GM12878 (cell line): Measurements from ENCODE around the gene ZNF771. TPM values are rescaled to one million over a fixed set of nuclear protein-coding genes. Genes with fewer than 3 reads are reported as not detected.

Experiments used
- CBX3 ChIP-seq: fragments of 200-600 bp; sonication (generic); IDR thresholded peaks from 2 replicates; pipeline ENCODE4 v1.6.1; 2016; ENCODE audit warnings: low read depth, borderline replicate concordance
- ESRRA ChIP-seq: IDR thresholded peaks from 2 replicates; pipeline ENCODE4 v1.6.1; 2012; ENCODE audit warnings: mild to moderate bottlenecking, low read length, improper control_type of control experiment
- MXI1 ChIP-seq: fragments of 150-350 bp; IDR thresholded peaks from 2 replicates; pipeline ENCODE4 v1.6.1; 2011; ENCODE audit warnings: low read depth, mild to moderate bottlenecking, inconsistent platforms, low read length, improper control_type of control experiment
- NFIC ChIP-seq: IDR thresholded peaks from 2 replicates; pipeline ENCODE4 v1.6.1; 2012; ENCODE audit warnings: low read depth, mild to moderate bottlenecking, inconsistent platforms, low read length, moderate library complexity
- NKRF ChIP-seq: fragments of 450-650 bp; conservative IDR thresholded peaks from 2 replicates; pipeline ENCODE4 v1.6.1; 2017; ENCODE audit warnings: mild to moderate bottlenecking, moderate library complexity
- NR2C1 ChIP-seq: fragments of 450-650 bp; IDR thresholded peaks from 2 replicates; pipeline ENCODE4 v1.6.1; 2017; ENCODE audit warnings: antibody characterized with exemption, mild to moderate bottlenecking, moderate library complexity
- NR2C2 ChIP-seq: IDR thresholded peaks from 2 replicates; pipeline ENCODE4 v1.6.1; 2011; ENCODE audit warnings: borderline replicate concordance, low read depth; ENCODE audit not compliant: control insufficient read depth, insufficient read length
- NRF1 ChIP-seq: conservative IDR thresholded peaks from 2 replicates; pipeline ENCODE4 v1.6.1; 2011; ENCODE audit warnings: mild to moderate bottlenecking, low read depth, low read length, improper control_type of control experiment
- PKNOX1 ChIP-seq: fragments of 450-650 bp; IDR thresholded peaks from 2 replicates; pipeline ENCODE4 v1.6.1; 2016; ENCODE audit warnings: mild to moderate bottlenecking
- PRDM15 ChIP-seq: fragments of 450-650 bp; formaldehyde crosslinking; IDR thresholded peaks from 2 replicates; pipeline ENCODE4 v1.4.0; 2020; ENCODE audit warnings: mild to moderate bottlenecking, moderate library complexity
- SIN3A ChIP-seq: IDR thresholded peaks from 2 replicates; pipeline ENCODE4 v1.6.1; 2012; ENCODE audit warnings: low read depth, low read length, improper control_type of control experiment
- SMC3 ChIP-seq: IDR thresholded peaks from 2 replicates; pipeline ENCODE4 v1.6.1; 2011; ENCODE audit warnings: low read length, improper control_type of control experiment, borderline replicate concordance
- ZBTB4 ChIP-seq: fragments of 450-650 bp; formaldehyde crosslinking; IDR thresholded peaks from 2 replicates; pipeline ENCODE4 v1.4.0; 2022; ENCODE audit warnings: mild to moderate bottlenecking, moderate library complexity
- ZBTB40 ChIP-seq: fragments of 450-650 bp; IDR thresholded peaks from 2 replicates; pipeline ENCODE4 v1.6.1; 2016; ENCODE audit warnings: mild to moderate bottlenecking, moderate library complexity, borderline replicate concordance
- polyA plus RNA-seq, 11 experiments: library from polyadenylated mRNA; depleted of rRNA in 4 of 11; unstranded in 6 of 11; stranded (reverse) in 5 of 11; fragments of >200 nt; fragmentation: Nextera tagmentation in 4 of 11; fragmentation: Illumina TruSeq in 1 of 11; extraction: Ambion mirVana in 4 of 11; extraction: Trizol in 1 of 11; gene quantifications; 1 replicate in 1 of 11; 2 replicates in 10 of 11; pipeline versions ENCODE4 v1.2.1 to v1.2.3, GENCODE V29; 2011 to 2016; ENCODE audit warnings: inconsistent platforms in 2 of 11, missing spikeins in 2 of 11, low read depth in 1 of 11
- total RNA-seq, 4 experiments: library from RNA; depleted of rRNA in 3 of 4; stranded (reverse); fragments of >200 nt in 3 of 4; fragmentation: Illumina TruSeq in 1 of 4; extraction: Trizol in 1 of 4; gene quantifications; 2 replicates each; pipeline versions ENCODE4 v1.2.1 to v1.2.3, GENCODE V29; 2013 to 2021

The ZNF771 gene
- total and polyA plus RNA-seq, 10 of the 15 experiments (the other 5 are each of a cell fraction or from before 2014, with no cell fraction given) = 0.98 to 7.6 (median 3.7) TPM

GRCh38 chr16:30429678-30430427 lies 22.4 kb downstream of the ZNF771 start, which contains the start of gene DCTPP1 (continued):
- TF ChIP-seq ZBTB4 (CRISPR knock-in tag) = no peak
- peak; percentile 51; the same call in 1 of the 2 replicates for TF ChIP-seq ESRRA
- TF ChIP-seq SIN3A = peak; percentile 65
- TF ChIP-seq NKRF = peak; percentile 94
- TF ChIP-seq MXI1 = peak; percentile 93
- TF ChIP-seq ZBTB40 = no peak; the same call in 1 of the 2 replicates
- TF ChIP-seq NR2C1 = no peak
- TF ChIP-seq PKNOX1 = no peak
- TF ChIP-seq NRF1 = 0 out of 2 replicates have a peak, but pooled peaks have one; percentile 32
- no peak for TF ChIP-seq NFIC
- TF ChIP-seq SMC3 = peak; percentile 93
- TF ChIP-seq NR2C2 = no peak
- no peak for TF ChIP-seq PRDM15 (CRISPR knock-in tag)
- no peak for TF ChIP-seq CBX3
